A673 (cell line): ENCODE results near the gene SH3RF3. TPM values are rescaled to one million over a fixed set of nuclear protein-coding genes. Genes with fewer than 3 reads are reported as not detected.

Source experiments
- BruUV-seq: library from RNA; stranded (reverse); fragments of 400-500 nt; replicated peaks from 2 replicates; lab custom pipeline; 2021; lab: Mats Ljungman, UMichigan
- CTCF ChIA-PET: fragments of 300-600 bp; sonication (Branson Sonifier 250); formaldehyde crosslinking; loops from one replicate; lab custom pipeline; 2022; ENCODE audit warnings: antibody characterized with exemption; lab: Charles Lee
- POLR2A ChIA-PET: fragments of 300-600 bp; sonication (Branson Sonifier 250); formaldehyde crosslinking; loops from one replicate; lab custom pipeline; 2022; ENCODE audit warnings: antibody characterized with exemption; ENCODE audit not compliant: low non-redundant PET; lab: Charles Lee
- DNase-seq: peaks from one replicate; pipeline ENCODE4 v3.0.0-alpha.2; 2015; ENCODE audit warnings: low spot score
- H3K27ac ChIP-seq: fragments of 200-600 bp; sonication (generic); 2 replicates; pipeline ENCODE4 v1.5.1; 2016; ENCODE audit warnings: mixed run types, low read depth, mild to moderate bottlenecking, mixed read lengths, antibody characterized with exemption, low read length; ENCODE audit not compliant: poor library complexity, severe bottlenecking
- H3K27me3 ChIP-seq: fragments of 200-600 bp; sonication (generic); replicated peaks from 2 replicates; pipeline ENCODE4 v1.6.1; 2017; ENCODE audit warnings: mixed run types, low read depth, mild to moderate bottlenecking, mixed read lengths, antibody characterized with exemption, low read length; ENCODE audit not compliant: insufficient read depth, poor library complexity
- H3K36me3 ChIP-seq: fragments of 200-600 bp; sonication (generic); 2 replicates; pipeline ENCODE4 v1.6.1; 2016; ENCODE audit warnings: mixed run types, mild to moderate bottlenecking, mixed read lengths, antibody characterized with exemption, low read length; ENCODE audit not compliant: insufficient read depth, poor library complexity, severe bottlenecking
- H3K4me1 ChIP-seq: fragments of 200-600 bp; sonication (generic); 2 replicates; pipeline ENCODE4 v1.6.1; 2017; ENCODE audit warnings: mixed run types, mild to moderate bottlenecking, mixed read lengths, antibody characterized with exemption, low read length; ENCODE audit not compliant: insufficient read depth, poor library complexity, severe bottlenecking
- H3K4me3 ChIP-seq: fragments of 200-600 bp; sonication (generic); 2 replicates; pipeline ENCODE4 v1.5.1; 2016; ENCODE audit warnings: low read depth, mixed run types, mild to moderate bottlenecking, mixed read lengths, low read length; ENCODE audit not compliant: poor library complexity, severe bottlenecking
- H3K9me3 ChIP-seq: fragments of 200-600 bp; sonication (generic); 2 replicates; pipeline ENCODE4 v1.6.1; 2016; ENCODE audit warnings: mixed run types, low read depth, mild to moderate bottlenecking, mixed read lengths, antibody characterized with exemption, low read length; ENCODE audit not compliant: poor library complexity, severe bottlenecking
- EZH2 ChIP-seq: fragments of 200-600 bp; sonication (generic); IDR thresholded peaks from 2 replicates; pipeline ENCODE4 v1.6.1; 2017; ENCODE audit warnings: borderline replicate concordance, low read depth, mild to moderate bottlenecking, mixed read lengths, antibody characterized with exemption, low read length; ENCODE audit not compliant: poor library complexity, severe bottlenecking
- intact Hi-C: fragments of 100-400 bp; cut with micrococcal nuclease; formaldehyde crosslinking; loops from one replicate; pipeline ENCODE4 v1.10.0; 2022; ENCODE audit not compliant: unreplicated experiment
- total RNA-seq: library from RNA; stranded (reverse); gene quantifications from 2 replicates; pipeline ENCODE4 v1.2.3, GENCODE V29; 2021
- TF ChIP-seq, protein P1 (sequence below): fragments of 300-800, 200-600 bp; sonication (generic); conservative IDR thresholded peaks from 2 replicates; pipeline ENCODE4 v1.5.1; 2017; ENCODE audit warnings: low read depth, mild to moderate bottlenecking, antibody characterized with exemption, low read length, moderate library complexity, mixed read lengths

The SH3RF3 gene
- total RNA-seq, 1 experiment from 2014 or later: 0.15 TPM

DNA sequence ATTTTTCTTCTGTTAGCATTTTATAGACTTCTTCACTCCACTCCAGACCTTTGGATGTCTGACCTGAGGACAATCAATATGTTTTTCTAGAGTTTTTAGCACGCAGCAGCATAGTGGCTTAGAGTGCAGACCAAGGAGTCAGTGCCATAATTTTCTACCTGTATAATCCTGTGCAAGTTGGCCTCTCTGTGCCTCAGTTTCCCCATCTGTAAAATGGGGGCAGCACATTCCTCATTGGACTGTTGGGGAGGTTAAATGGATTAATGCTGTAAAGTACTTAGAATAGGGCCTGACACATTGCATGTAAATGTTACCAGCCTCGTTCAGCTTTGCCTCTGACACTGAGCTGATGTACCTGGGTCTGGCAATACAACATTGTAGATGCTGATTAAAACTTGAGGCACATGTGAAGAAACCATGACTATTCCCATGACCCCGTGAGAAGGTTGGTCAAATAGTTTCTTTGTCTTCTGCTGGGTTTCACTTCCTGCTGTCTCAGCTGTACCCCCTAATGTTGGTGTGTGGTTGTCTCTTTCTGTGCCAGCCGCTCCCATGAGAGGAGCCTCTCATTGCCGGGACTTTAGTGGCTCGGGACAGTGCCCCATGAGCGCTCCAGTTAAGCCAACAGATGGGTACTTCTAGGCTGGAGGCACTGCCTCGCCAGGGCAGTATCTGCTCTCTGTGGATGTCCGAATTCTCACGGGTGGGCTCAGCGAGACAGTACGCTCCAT lies 125.3 kb downstream of the SH3RF3 start:
- H3K27ac ChIP-seq: no peak overlapping the region
- no peaks in the 10 kb centered on the region for H3K9me3 ChIP-seq
- H3K27me3 ChIP-seq: peaks cover 2% of the 10 kb centered on the region
- H3K4me3 ChIP-seq: no peak overlapping the region
- POLR2A ChIA-PET: no interaction called here
- intact Hi-C loops: no loop called here
- DNase-seq: no peak
- TF ChIP-seq EZH2: no peak
- TF ChIP-seq, protein P1, sequence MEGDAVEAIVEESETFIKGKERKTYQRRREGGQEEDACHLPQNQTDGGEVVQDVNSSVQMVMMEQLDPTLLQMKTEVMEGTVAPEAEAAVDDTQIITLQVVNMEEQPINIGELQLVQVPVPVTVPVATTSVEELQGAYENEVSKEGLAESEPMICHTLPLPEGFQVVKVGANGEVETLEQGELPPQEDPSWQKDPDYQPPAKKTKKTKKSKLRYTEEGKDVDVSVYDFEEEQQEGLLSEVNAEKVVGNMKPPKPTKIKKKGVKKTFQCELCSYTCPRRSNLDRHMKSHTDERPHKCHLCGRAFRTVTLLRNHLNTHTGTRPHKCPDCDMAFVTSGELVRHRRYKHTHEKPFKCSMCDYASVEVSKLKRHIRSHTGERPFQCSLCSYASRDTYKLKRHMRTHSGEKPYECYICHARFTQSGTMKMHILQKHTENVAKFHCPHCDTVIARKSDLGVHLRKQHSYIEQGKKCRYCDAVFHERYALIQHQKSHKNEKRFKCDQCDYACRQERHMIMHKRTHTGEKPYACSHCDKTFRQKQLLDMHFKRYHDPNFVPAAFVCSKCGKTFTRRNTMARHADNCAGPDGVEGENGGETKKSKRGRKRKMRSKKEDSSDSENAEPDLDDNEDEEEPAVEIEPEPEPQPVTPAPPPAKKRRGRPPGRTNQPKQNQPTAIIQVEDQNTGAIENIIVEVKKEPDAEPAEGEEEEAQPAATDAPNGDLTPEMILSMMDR: no peak
- CTCF ChIA-PET: no interaction called here
- no peaks in the 10 kb centered on the region for H3K4me1 ChIP-seq
- BruUV-seq: no TSS peak
- no peaks in the 10 kb centered on the region for H3K36me3 ChIP-seq

- ChIA-PET CTCF (no interaction called here), POLR2A (no interaction called here)
- Histone ChIP-seq H3K4me1 (no peaks in the 10 kb centered on the region), H3K27ac (no peak overlapping the region), H3K36me3 (no peaks in the 10 kb centered on the region), H3K4me3 (no peak overlapping the region), H3K27me3 (peaks cover 2% of the 10 kb centered on the region), H3K9me3 (no peaks in the 10 kb centered on the region)
- TF ChIP-seq, protein P1: no peak
- no peak for TF ChIP-seq EZH2
- BruUV-seq: no TSS peak
- DNase-seq: no peak
- intact Hi-C loops: no loop called here
Observed at GRCh38 chr2:109255654-109256053, 126.6 kb downstream of the SH3RF3 start.

DNA sequence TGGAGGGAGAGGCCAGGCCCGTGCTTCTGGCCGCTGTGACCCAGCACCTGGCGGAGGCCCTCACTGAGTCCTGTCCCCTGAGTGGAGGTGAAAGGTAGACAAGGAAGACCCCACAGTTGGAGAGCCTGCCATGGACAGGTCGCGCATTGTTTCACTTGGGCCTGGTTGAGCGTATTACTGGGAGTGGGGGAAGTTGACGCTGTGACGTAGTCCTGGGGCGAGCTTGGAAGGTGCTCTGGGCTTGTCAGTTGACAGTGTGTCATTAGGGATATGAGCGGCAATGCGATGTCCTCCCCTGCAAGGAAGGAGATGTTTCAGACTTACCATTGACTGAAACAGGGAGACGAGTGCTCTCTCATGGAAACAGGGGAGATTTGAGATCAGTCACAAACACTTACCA lies 127.1 kb downstream of the SH3RF3 start:
- Histone ChIP-seq H3K9me3 (no peaks in the 10 kb centered on the region), H3K27me3 (peaks cover 2% of the 10 kb centered on the region), H3K36me3 (no peaks in the 10 kb centered on the region), H3K27ac (no peak overlapping the region), H3K4me1 (no peaks in the 10 kb centered on the region), H3K4me3 (no peak overlapping the region)
- no TSS peak for BruUV-seq
- ChIA-PET CTCF (no interaction called here), POLR2A (no interaction called here)
- no peak for DNase-seq
- TF ChIP-seq, protein P1: no peak
- no peak for TF ChIP-seq EZH2
- intact Hi-C loops: no loop called here
